Nephron (organoid): ENCODE measurements around the gene CIDEA.

Experiments
- H3K27ac Mint-ChIP-seq, 3 experiments: 2 replicates each; pipeline ENCODE4 v1.8.0; 2020; ENCODE audit warnings: mixed read lengths in 3 of 3, mild to moderate bottlenecking in 2 of 3, moderate library complexity in 1 of 3
- H3K27me3 Mint-ChIP-seq: 2 replicates; pipeline ENCODE4 v1.8.0; 2021; ENCODE audit warnings: low read depth, mild to moderate bottlenecking, moderate library complexity, mixed read lengths
- H3K36me3 Mint-ChIP-seq: 2 replicates; pipeline ENCODE4 v1.8.0; 2020; ENCODE audit warnings: low read depth, mixed read lengths
- H3K4me1 Mint-ChIP-seq: 2 replicates; pipeline ENCODE4 v1.8.0; 2020; ENCODE audit warnings: mixed read lengths
- H3K4me3 Mint-ChIP-seq, 3 experiments: 2 replicates each; pipeline ENCODE4 v1.8.0; 2020; ENCODE audit warnings: mild to moderate bottlenecking in 3 of 3, mixed read lengths in 3 of 3, moderate library complexity in 2 of 3
- H3K9me3 Mint-ChIP-seq: 2 replicates; pipeline ENCODE4 v1.8.0; 2020; ENCODE audit warnings: mixed read lengths
- TF ChIP-seq, protein P1 (sequence below), 3 experiments: fragments of 200-600 bp; sonication (generic); IDR thresholded peaks; one replicate each; pipeline ENCODE4 v1.5.0; 2021; ENCODE audit warnings: antibody characterized with exemption in 3 of 3; ENCODE audit not compliant: unreplicated experiment in 3 of 3

Gene CIDEA

GRCh38 chr18:12313530-12314245 lies 59.5 kb downstream of the CIDEA start:
- peaks cover 56% of the 10 kb centered on the region for H3K36me3 Mint-ChIP-seq
- peaks cover 13% of the 10 kb centered on the region for H3K9me3 Mint-ChIP-seq
- H3K4me1 Mint-ChIP-seq: peaks cover 56% of the 10 kb centered on the region
- peaks cover 8% of the 10 kb centered on the region for H3K27me3 Mint-ChIP-seq
- H3K27ac Mint-ChIP-seq: peak overlapping the region in 1 of 3 experiments; percentile 72
- H3K4me3 Mint-ChIP-seq: peak overlapping the region in 2 of 3 experiments; percentile 23 to 65
- TF ChIP-seq, protein P1, sequence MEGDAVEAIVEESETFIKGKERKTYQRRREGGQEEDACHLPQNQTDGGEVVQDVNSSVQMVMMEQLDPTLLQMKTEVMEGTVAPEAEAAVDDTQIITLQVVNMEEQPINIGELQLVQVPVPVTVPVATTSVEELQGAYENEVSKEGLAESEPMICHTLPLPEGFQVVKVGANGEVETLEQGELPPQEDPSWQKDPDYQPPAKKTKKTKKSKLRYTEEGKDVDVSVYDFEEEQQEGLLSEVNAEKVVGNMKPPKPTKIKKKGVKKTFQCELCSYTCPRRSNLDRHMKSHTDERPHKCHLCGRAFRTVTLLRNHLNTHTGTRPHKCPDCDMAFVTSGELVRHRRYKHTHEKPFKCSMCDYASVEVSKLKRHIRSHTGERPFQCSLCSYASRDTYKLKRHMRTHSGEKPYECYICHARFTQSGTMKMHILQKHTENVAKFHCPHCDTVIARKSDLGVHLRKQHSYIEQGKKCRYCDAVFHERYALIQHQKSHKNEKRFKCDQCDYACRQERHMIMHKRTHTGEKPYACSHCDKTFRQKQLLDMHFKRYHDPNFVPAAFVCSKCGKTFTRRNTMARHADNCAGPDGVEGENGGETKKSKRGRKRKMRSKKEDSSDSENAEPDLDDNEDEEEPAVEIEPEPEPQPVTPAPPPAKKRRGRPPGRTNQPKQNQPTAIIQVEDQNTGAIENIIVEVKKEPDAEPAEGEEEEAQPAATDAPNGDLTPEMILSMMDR (IDR thresholded peaks at IDR 0.05; ENCODE audit: unreplicated experiment in 3 of 3): no peak

DNA sequence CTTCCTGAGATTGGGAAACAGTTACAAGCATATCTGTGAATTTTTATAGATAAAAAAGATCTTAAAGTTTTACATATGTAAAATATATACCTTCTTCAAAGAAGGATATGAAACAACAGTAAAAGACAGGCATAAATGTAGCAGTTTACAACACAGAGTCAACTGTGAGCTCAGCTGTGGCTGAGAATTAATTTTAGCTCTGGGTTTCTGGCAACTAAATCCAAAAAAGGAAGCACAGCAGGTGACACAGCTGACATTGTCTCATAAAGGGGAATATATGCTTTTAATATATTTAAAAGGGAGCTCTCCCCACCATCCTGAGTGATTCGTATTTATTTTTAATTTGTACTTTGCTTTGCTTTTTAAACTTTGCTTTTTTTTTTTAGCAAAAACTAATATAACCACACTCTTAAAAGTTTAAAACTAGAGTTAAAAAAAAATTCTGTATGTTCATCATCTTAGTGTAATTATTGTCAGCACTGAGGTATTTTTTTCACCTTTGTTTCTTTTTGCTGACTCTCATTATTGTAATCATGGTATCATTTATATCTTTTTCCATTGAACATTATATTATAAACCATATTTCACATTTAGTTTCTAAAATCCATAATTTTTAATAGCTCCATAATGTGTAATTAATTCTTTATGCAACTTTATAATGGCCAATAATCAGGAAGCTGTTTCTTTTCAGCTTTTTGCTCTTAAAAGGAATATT lies 60.6 kb downstream of the CIDEA start:
- peaks cover 8% of the 10 kb centered on the region for H3K9me3 Mint-ChIP-seq
- H3K36me3 Mint-ChIP-seq: peaks cover 51% of the 10 kb centered on the region
- TF ChIP-seq, protein P1 (IDR thresholded peaks at IDR 0.05; ENCODE audit: unreplicated experiment in 3 of 3): no peak
- peaks cover 50% of the 10 kb centered on the region for H3K4me1 Mint-ChIP-seq
- H3K27ac Mint-ChIP-seq: peak overlapping the region in 1 of 3 experiments; percentile 72
- no peak overlapping the region for H3K4me3 Mint-ChIP-seq
- peaks cover 4% of the 10 kb centered on the region for H3K27me3 Mint-ChIP-seq

DNA sequence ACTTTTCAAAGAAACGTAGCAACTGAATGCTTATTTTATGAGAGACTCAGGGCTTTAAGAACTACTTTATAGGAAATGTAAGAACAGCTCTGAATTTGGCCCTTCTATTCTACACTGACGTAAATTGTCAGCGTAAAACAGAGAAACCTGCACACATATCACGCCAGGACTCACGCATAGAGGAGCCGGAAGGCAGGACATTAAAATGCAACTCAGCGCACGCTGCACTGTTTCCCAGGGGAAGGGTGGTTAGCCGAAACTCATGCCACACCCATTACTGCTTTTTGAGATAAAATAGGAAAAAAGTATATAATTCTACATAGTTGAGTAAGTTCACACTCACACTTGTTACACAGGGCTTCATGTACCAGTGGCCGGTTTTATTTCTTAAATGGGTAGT lies 61.3 kb downstream of the CIDEA start:
- Mint-ChIP-seq H3K9me3 (peaks cover 7% of the 10 kb centered on the region), H3K4me3 (peak overlapping the region in 1 of 3 experiments; percentile 54), H3K27me3 (no peaks in the 10 kb centered on the region), H3K27ac (peak overlapping the region in 1 of 3 experiments; percentile 64), H3K4me1 (peaks cover 51% of the 10 kb centered on the region), H3K36me3 (peaks cover 47% of the 10 kb centered on the region)
- TF ChIP-seq, protein P1 (IDR thresholded peaks at IDR 0.05; ENCODE audit: unreplicated experiment in 3 of 3): no peak

- peaks cover 44% of the 10 kb centered on the region for H3K36me3 Mint-ChIP-seq
- peaks cover 5% of the 10 kb centered on the region for H3K9me3 Mint-ChIP-seq
- H3K4me1 Mint-ChIP-seq: peaks cover 56% of the 10 kb centered on the region
- TF ChIP-seq, protein P1 (IDR thresholded peaks at IDR 0.05; ENCODE audit: unreplicated experiment in 3 of 3): no peak
- H3K27ac Mint-ChIP-seq: peak overlapping the region in 1 of 3 experiments; percentile 64
- no peaks in the 10 kb centered on the region for H3K27me3 Mint-ChIP-seq
- peak overlapping the region in 1 of 3 experiments; percentile 54 for H3K4me3 Mint-ChIP-seq
Measured at GRCh38 chr18:12315911-12316310, 61.8 kb downstream of the CIDEA start.

- Mint-ChIP-seq H3K27ac (peak overlapping the region in 2 of 3 experiments; percentile 9 to 41), H3K9me3 (no peaks in the 10 kb centered on the region), H3K36me3 (peaks cover 34% of the 10 kb centered on the region), H3K4me1 (peaks cover 61% of the 10 kb centered on the region), H3K27me3 (no peaks in the 10 kb centered on the region), H3K4me3 (no peak overlapping the region)
- TF ChIP-seq, protein P1 (IDR thresholded peaks at IDR 0.05; ENCODE audit: unreplicated experiment in 3 of 3): no peak
Measured at GRCh38 chr18:12317664-12318333, 63.6 kb downstream of the CIDEA start.
